ENCODE results near the gene NDUFS6. TPM values are rescaled to one million over a fixed set of nuclear protein-coding genes. Genes with fewer than 3 reads are reported as not detected.
A peak's percentile ranks its signal among the peaks of the same experiment; 100 is the strongest.

Gene NDUFS6
- total RNA-seq, 1 donor from 2014 or later: 35.1 TPM

DNA sequence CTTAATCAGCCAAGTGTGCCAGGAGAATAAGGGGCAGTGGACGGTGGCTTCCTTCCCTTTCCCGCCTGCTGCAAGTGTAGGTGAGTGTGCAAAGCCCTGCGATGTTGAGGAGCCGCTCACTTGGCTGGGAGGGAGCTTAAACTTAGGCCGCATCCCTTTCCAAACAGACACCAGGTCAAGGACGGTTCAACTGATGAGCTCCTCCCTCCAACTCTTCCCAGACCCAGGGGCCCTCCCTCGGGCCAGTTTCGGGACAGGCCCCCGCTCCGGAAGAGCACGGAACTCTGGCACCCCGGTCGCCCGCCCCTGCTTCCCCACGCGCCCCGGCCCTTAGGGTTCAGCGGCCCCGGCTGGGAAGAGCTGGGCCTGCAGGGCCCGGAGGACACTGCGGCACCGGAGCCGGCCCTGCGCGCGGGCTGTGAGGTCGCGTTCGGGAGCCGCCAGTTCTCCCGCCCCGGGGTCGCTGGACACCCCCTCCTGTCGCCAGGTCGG is 2.1 kb upstream of the NDUFS6 start:
- H3K36me3 Mint-ChIP-seq (ENCODE audit: unreplicated experiment): peaks cover 25% of the 10 kb centered on the region
- no peaks in the 10 kb centered on the region for H3K9me3 Mint-ChIP-seq (ENCODE audit: unreplicated experiment)
- peaks cover 47% of the 10 kb centered on the region for H3K4me1 Mint-ChIP-seq (ENCODE audit: unreplicated experiment)
- H3K27me3 Mint-ChIP-seq (ENCODE audit: unreplicated experiment): no peaks in the 10 kb centered on the region
- H3K27ac Mint-ChIP-seq (ENCODE audit: unreplicated experiment): peak overlapping the region; percentile 65
- DNase-seq (ENCODE audit: extremely low spot score, unreplicated experiment): no peak
- peak overlapping the region; percentile 97 for H3K4me3 Mint-ChIP-seq (ENCODE audit: unreplicated experiment)
- TF ChIP-seq, protein P1, sequence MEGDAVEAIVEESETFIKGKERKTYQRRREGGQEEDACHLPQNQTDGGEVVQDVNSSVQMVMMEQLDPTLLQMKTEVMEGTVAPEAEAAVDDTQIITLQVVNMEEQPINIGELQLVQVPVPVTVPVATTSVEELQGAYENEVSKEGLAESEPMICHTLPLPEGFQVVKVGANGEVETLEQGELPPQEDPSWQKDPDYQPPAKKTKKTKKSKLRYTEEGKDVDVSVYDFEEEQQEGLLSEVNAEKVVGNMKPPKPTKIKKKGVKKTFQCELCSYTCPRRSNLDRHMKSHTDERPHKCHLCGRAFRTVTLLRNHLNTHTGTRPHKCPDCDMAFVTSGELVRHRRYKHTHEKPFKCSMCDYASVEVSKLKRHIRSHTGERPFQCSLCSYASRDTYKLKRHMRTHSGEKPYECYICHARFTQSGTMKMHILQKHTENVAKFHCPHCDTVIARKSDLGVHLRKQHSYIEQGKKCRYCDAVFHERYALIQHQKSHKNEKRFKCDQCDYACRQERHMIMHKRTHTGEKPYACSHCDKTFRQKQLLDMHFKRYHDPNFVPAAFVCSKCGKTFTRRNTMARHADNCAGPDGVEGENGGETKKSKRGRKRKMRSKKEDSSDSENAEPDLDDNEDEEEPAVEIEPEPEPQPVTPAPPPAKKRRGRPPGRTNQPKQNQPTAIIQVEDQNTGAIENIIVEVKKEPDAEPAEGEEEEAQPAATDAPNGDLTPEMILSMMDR (IDR thresholded peaks at IDR 0.05): no peak

DNA sequence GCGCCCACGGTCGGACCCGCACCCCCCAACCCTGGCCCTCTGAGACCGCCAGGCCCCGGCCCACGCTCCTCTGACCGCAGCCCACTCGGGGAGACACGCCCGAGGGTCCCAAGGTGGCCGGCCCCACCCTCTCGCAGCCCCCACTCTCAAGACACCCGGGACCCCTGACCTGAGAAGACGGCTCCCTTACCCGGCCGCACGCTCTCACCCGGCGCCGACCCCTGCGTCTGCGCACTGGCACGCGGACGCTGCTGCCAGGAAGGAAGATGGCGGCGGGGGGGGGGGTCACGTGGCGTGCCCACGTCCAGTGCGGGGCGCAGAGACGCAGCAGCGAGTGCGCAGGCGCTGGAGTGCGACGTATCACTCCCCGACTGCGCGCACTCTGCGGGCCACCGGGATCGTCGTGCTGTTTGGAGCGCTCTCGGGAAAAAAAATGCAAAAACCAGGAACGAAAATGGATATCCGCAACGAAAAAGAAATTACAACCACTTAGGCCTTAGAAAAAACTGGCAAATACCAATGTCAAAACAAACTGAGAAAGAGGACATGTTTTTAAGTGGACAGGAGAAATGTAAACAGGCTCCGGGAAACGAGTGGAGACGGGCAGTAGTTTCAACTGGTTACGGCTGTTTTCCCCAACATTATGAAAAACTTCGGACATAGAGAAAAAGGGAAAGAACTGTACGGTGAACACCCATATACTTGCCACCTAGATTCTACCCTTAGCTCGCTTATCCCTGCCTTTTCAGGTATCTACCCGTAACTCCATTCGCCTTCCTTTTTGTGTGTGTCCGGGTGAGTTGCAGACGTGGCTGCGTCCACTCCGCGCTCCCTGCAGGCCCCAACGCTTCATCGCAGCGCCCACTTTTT is 1.4 kb upstream of the NDUFS6 start, which contains the start of gene MRPL36:
Gene MRPL36 (minus strand): TSS at position 236 of the 870 bp plus-strand sequence. CDS start 902 bp downstream, outside the sequence.
- Mint-ChIP-seq H3K4me1 (ENCODE audit: unreplicated experiment) (peaks cover 43% of the 10 kb centered on the region), H3K9me3 (ENCODE audit: unreplicated experiment) (no peaks in the 10 kb centered on the region), H3K27ac (ENCODE audit: unreplicated experiment) (peak within 1 kb of the TSS; percentile 99), H3K4me3 (ENCODE audit: unreplicated experiment) (peak within 1 kb of the TSS; percentile 97), H3K27me3 (ENCODE audit: unreplicated experiment) (no peaks in the 10 kb centered on the region), H3K36me3 (ENCODE audit: unreplicated experiment) (peaks cover 26% of the 10 kb centered on the region)
- DNase-seq (ENCODE audit: extremely low spot score, unreplicated experiment): peak; percentile 97
- TF ChIP-seq, protein P1 (IDR thresholded peaks at IDR 0.05): no peak

DNA sequence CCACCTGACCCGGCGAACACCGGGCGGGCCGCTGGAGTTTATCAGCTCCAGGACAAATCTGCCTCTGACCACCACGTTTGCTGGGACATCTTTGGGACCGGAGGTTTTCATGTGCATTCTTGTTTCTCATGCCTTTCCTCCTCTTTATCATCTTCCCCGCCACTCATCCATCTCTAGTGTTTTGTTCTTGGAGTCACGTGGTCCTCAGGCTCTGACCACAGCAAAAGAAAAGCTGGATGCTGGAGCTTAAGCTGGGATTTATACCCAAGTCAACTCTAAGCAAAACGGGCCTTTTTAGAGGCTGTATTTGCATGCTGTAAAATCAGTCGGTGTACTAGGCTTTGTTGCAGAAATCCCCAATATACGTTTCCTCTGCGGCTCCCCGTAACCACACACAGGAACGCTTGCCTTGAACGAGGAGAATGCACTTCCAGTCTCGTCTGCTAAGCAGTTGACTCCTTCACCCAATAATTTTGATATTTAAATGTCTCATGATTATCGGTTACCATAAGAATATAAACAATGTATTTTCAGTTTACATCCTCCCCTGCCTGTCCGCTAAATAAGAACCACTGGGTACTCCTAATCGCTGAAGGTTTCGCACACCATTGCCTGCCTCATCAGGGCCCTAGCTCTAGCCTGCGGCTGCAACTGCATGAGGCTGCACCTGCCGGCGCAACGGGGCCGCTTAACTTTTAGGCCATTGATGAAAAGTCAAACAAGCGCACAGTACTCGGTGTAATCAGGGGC is 560 bp upstream of the NDUFS6 start:
- TF ChIP-seq, protein P1 (IDR thresholded peaks at IDR 0.05): no peak
- peak overlapping the region; percentile 97 for H3K4me3 Mint-ChIP-seq (ENCODE audit: unreplicated experiment)
- H3K4me1 Mint-ChIP-seq (ENCODE audit: unreplicated experiment): peaks cover 38% of the 10 kb centered on the region
- peak overlapping the region; percentile 99 for H3K27ac Mint-ChIP-seq (ENCODE audit: unreplicated experiment)
- DNase-seq (ENCODE audit: extremely low spot score, unreplicated experiment): no peak
- no peaks in the 10 kb centered on the region for H3K9me3 Mint-ChIP-seq (ENCODE audit: unreplicated experiment)
- H3K36me3 Mint-ChIP-seq (ENCODE audit: unreplicated experiment): peaks cover 31% of the 10 kb centered on the region
- H3K27me3 Mint-ChIP-seq (ENCODE audit: unreplicated experiment): no peaks in the 10 kb centered on the region

DNA sequence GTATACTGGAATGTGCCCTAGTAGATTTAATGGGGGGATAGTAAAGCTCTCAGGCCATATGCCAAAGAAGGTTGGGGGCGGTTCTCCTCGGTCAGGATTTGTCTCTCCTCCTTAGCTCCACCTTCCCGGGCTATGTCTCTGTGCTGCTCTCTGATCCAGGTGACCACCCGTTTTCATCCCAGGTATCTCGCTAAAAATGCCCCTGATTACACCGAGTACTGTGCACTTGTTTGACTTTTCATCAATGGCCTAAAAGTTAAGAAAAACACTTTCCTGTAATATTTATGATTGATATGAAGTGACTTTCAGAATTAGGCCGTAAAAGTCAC is 724 bp downstream of the NDUFS6 start:
- TF ChIP-seq, protein P1 (IDR thresholded peaks at IDR 0.05): no peak
- peak overlapping the region; percentile 50 for H3K27ac Mint-ChIP-seq (ENCODE audit: unreplicated experiment)
- H3K36me3 Mint-ChIP-seq (ENCODE audit: unreplicated experiment): peaks cover 37% of the 10 kb centered on the region
- no peak for DNase-seq (ENCODE audit: extremely low spot score, unreplicated experiment)
- H3K4me1 Mint-ChIP-seq (ENCODE audit: unreplicated experiment): peaks cover 35% of the 10 kb centered on the region
- H3K27me3 Mint-ChIP-seq (ENCODE audit: unreplicated experiment): no peaks in the 10 kb centered on the region
- H3K4me3 Mint-ChIP-seq (ENCODE audit: unreplicated experiment): peak overlapping the region; percentile 97
- no peaks in the 10 kb centered on the region for H3K9me3 Mint-ChIP-seq (ENCODE audit: unreplicated experiment)

DNA sequence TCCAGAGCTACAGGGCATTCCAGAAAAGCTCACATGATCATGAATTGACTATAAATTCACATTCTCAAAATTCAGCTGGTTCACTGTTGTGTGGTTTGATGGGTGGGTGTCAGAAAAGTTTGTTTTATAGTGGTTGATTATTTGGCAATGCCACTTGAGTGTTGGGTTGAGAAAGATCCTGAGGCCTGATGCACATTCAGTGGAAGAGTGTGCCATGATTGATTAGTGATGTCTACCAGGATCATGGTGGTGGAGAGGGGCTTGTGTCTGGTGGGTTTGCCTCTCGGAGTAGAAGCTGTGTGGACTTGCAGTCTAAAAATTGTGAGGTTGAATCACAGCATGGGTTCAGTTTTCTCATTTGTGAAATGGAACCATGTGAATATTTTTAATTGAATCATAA is 2.0 kb downstream of the NDUFS6 start:
- no peak for DNase-seq (ENCODE audit: extremely low spot score, unreplicated experiment)
- Mint-ChIP-seq H3K27ac (ENCODE audit: unreplicated experiment) (no peak overlapping the region), H3K9me3 (ENCODE audit: unreplicated experiment) (no peaks in the 10 kb centered on the region), H3K36me3 (ENCODE audit: unreplicated experiment) (peaks cover 37% of the 10 kb centered on the region), H3K27me3 (ENCODE audit: unreplicated experiment) (no peaks in the 10 kb centered on the region), H3K4me1 (ENCODE audit: unreplicated experiment) (peaks cover 32% of the 10 kb centered on the region), H3K4me3 (ENCODE audit: unreplicated experiment) (peak overlapping the region; percentile 15)
- TF ChIP-seq, protein P1 (IDR thresholded peaks at IDR 0.05): no peak
